Measurements from ENCODE around the gene AUTS2. TPM values are rescaled to one million over a fixed set of nuclear protein-coding genes. Genes with fewer than 3 reads are reported as not detected.

AUTS2 gene
- total RNA-seq, 1 donor from 2014 or later = 80.6 TPM

GRCh38 chr7:70241536-70242175 lies 643.4 kb downstream of the AUTS2 start:
- H3K4me1 Mint-ChIP-seq (ENCODE audit: unreplicated experiment) = peaks cover 13% of the 10 kb centered on the region
- no peak overlapping the region for H3K27ac Mint-ChIP-seq (ENCODE audit: unreplicated experiment)
- no peaks in the 10 kb centered on the region for H3K36me3 Mint-ChIP-seq (ENCODE audit: unreplicated experiment)
- no peak overlapping the region for H3K4me3 Mint-ChIP-seq (ENCODE audit: unreplicated experiment)
- no peaks in the 10 kb centered on the region for H3K27me3 Mint-ChIP-seq (ENCODE audit: unreplicated experiment)
- H3K9me3 Mint-ChIP-seq (ENCODE audit: unreplicated experiment) = no peaks in the 10 kb centered on the region
- DNase-seq (ENCODE audit: extremely low spot score, unreplicated experiment) = no peak
- no peak for TF ChIP-seq CTCF (IDR thresholded peaks at IDR 0.05)

- Mint-ChIP-seq H3K4me3 (ENCODE audit: unreplicated experiment) (no peak overlapping the region), H3K4me1 (ENCODE audit: unreplicated experiment) (peaks cover 9% of the 10 kb centered on the region), H3K27me3 (ENCODE audit: unreplicated experiment) (no peaks in the 10 kb centered on the region)
Observed at GRCh38 chr7:70242826-70243225, 644.6 kb downstream of the AUTS2 start.

GRCh38 chr7:70243443-70243842 lies 645.2 kb downstream of the AUTS2 start:
- Mint-ChIP-seq H3K9me3 (ENCODE audit: unreplicated experiment) (peaks cover 5% of the 10 kb centered on the region), H3K36me3 (ENCODE audit: unreplicated experiment) (peaks cover 6% of the 10 kb centered on the region), H3K27me3 (ENCODE audit: unreplicated experiment) (no peaks in the 10 kb centered on the region), H3K4me1 (ENCODE audit: unreplicated experiment) (peaks cover 3% of the 10 kb centered on the region), H3K27ac (ENCODE audit: unreplicated experiment) (no peak overlapping the region), H3K4me3 (ENCODE audit: unreplicated experiment) (no peak overlapping the region)
- TF ChIP-seq CTCF (IDR thresholded peaks at IDR 0.05) = no peak
- DNase-seq (ENCODE audit: extremely low spot score, unreplicated experiment) = no peak

More at GRCh38 chr7:70242826-70243225, 644.6 kb downstream of the AUTS2 start:
- Mint-ChIP-seq H3K27ac (ENCODE audit: unreplicated experiment) (no peak overlapping the region), H3K9me3 (ENCODE audit: unreplicated experiment) (peaks cover 3% of the 10 kb centered on the region), H3K36me3 (ENCODE audit: unreplicated experiment) (peaks cover 3% of the 10 kb centered on the region)
- no peak for DNase-seq (ENCODE audit: extremely low spot score, unreplicated experiment)
- TF ChIP-seq CTCF (IDR thresholded peaks at IDR 0.05) = no peak

- Mint-ChIP-seq H3K4me3 (ENCODE audit: unreplicated experiment) (no peak overlapping the region), H3K36me3 (ENCODE audit: unreplicated experiment) (no peaks in the 10 kb centered on the region), H3K4me1 (ENCODE audit: unreplicated experiment) (peaks cover under 1% of the 10 kb centered on the region), H3K9me3 (ENCODE audit: unreplicated experiment) (no peaks in the 10 kb centered on the region), H3K27me3 (ENCODE audit: unreplicated experiment) (no peaks in the 10 kb centered on the region), H3K27ac (ENCODE audit: unreplicated experiment) (no peak overlapping the region)
- TF ChIP-seq CTCF (IDR thresholded peaks at IDR 0.05) = no peak
- no peak for DNase-seq (ENCODE audit: extremely low spot score, unreplicated experiment)
Observed at GRCh38 chr7:70257921-70258320, 659.6 kb downstream of the AUTS2 start.

GRCh38 chr7:70259502-70259901 lies 661.2 kb downstream of the AUTS2 start:
- Mint-ChIP-seq H3K4me1 (ENCODE audit: unreplicated experiment) (peaks cover 7% of the 10 kb centered on the region), H3K4me3 (ENCODE audit: unreplicated experiment) (no peak overlapping the region), H3K27me3 (ENCODE audit: unreplicated experiment) (no peaks in the 10 kb centered on the region), H3K36me3 (ENCODE audit: unreplicated experiment) (no peaks in the 10 kb centered on the region), H3K27ac (ENCODE audit: unreplicated experiment) (no peak overlapping the region), H3K9me3 (ENCODE audit: unreplicated experiment) (no peaks in the 10 kb centered on the region)
- TF ChIP-seq CTCF (IDR thresholded peaks at IDR 0.05) = no peak
- DNase-seq (ENCODE audit: extremely low spot score, unreplicated experiment) = no peak
